Measurements from ENCODE around the gene CYFIP1.

The CYFIP1 gene

DNA sequence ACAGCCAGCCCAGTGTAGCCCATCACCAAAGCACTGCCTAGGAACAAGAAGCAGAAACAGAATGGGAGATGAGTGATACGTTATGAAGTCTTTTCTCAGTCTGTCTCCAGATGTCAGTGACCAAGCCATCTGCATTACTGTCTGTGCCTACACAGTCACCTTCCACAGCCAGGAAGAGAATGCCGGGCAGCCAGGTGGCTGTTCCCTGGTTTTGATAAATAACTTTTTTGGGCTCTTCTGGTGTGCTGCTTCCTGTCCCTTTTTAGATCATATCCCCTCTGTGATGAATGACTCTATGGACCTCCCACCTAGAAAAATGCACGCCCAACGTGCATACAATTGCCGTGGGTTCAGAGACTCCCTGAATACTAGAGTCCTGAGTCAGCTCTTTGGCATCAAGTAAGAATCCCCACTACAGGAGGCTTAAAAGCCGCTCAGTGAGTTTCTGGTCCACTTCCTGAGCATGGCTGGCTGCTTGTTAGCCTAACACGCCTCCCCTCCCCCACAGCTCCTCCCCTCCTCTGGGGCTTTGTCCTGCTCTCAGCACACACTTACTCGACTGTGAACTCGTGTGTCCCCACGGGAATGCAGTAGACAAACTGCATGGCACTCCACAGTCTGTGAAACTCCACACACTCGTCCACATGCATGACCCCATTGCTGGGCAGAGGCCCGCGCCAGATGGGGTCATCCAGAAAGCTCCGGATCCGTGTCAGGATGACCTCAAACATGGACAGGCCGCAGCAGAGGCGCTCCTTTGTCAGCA, 107.0 kb downstream of the CYFIP1 start:
- Histone ChIP-seq H3K36me3 (ENCODE audit: control insufficient read depth in 1 of 2, insufficient read depth in 2 of 2, low read length in 2 of 2) (peaks cover 41 to 87% of the 10 kb centered on the region in 2 donors), H3K27me3 (ENCODE audit: control insufficient read depth in 1 of 2, insufficient read depth in 2 of 2, low read length in 2 of 2) (no peaks in the 10 kb centered on the region), H3K9ac (ENCODE audit: low read depth in 1 of 2, low read length in 2 of 2) (no peak overlapping the region), H3K4me1 (ENCODE audit: control insufficient read depth in 1 of 2, insufficient read depth in 2 of 2, low read length in 2 of 2) (no peaks in the 10 kb centered on the region), H3K27ac (ENCODE audit: low read depth, low read length) (no peak overlapping the region), H3K4me3 (ENCODE audit: low read depth in 1 of 2, low read length in 2 of 2) (no peak overlapping the region), H3K9me3 (ENCODE audit: control insufficient read depth in 1 of 2, low read length in 2 of 2) (peaks cover 0 to 5% of the 10 kb centered on the region in 2 donors)

DNA sequence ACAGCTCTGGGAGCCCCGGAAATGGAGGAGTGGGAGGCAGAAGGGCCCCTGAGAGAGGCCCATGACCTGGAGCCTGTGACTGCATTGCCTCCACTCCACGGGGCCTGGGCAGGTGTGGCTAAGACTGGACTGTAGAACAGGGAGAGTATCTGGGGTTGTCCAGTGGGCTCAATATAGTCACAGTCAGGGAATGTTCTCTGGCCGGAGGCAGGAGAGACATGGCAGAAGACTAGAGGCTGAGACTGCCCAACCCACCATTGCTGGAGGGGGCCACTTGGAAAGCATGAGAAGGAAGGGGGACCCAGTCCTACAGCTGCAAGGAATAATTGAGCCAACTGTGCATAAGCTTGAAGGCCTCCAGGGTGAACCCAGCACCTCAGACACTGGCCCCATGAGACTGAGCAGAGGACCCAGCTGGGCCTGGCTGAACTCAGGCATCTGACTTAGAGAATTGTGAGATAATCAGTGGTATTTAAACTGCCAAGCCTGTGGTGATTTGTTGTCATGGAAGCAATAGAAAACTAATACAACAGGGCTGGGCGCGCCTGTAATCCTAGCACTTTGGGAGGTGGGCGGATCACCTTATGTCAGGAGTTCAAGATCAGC, 108.6 kb downstream of the CYFIP1 start:
- Histone ChIP-seq H3K4me1 (ENCODE audit: control insufficient read depth in 1 of 2, insufficient read depth in 2 of 2, low read length in 2 of 2) (no peaks in the 10 kb centered on the region), H3K27me3 (ENCODE audit: control insufficient read depth in 1 of 2, insufficient read depth in 2 of 2, low read length in 2 of 2) (no peaks in the 10 kb centered on the region), H3K4me3 (ENCODE audit: low read depth in 1 of 2, low read length in 2 of 2) (no peak overlapping the region), H3K9ac (ENCODE audit: low read depth in 1 of 2, low read length in 2 of 2) (no peak overlapping the region), H3K9me3 (ENCODE audit: control insufficient read depth in 1 of 2, low read length in 2 of 2) (peaks cover 0 to 5% of the 10 kb centered on the region in 2 donors), H3K27ac (ENCODE audit: low read depth, low read length) (no peak overlapping the region), H3K36me3 (ENCODE audit: control insufficient read depth in 1 of 2, insufficient read depth in 2 of 2, low read length in 2 of 2) (peaks cover 32 to 83% of the 10 kb centered on the region in 2 donors)

DNA sequence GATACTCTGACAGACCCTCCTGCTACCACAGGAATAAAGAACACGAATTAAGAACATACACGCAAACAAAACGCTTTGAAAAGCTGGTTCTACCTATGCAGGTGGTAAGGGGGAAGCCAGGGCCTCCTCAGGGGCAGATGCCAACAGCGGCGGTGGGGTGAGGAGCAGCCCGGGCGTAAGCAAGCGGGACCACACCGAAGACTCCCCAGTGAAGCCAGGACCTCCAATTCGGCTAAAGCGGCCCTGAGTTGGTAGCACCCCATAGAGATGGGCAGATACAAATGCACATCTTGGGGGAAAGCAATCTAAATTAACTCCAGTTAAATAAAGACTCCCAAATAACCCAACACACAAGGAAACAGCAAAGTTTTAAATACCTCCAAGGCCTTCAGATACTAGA, 109.3 kb downstream of the CYFIP1 start:
- peaks cover 0 to 5% of the 10 kb centered on the region in 2 donors for H3K9me3 ChIP-seq (ENCODE audit: control insufficient read depth in 1 of 2, low read length in 2 of 2)
- no peak overlapping the region for H3K9ac ChIP-seq (ENCODE audit: low read depth in 1 of 2, low read length in 2 of 2)
- peaks cover 38 to 84% of the 10 kb centered on the region in 2 donors for H3K36me3 ChIP-seq (ENCODE audit: control insufficient read depth in 1 of 2, insufficient read depth in 2 of 2, low read length in 2 of 2)
- no peak overlapping the region for H3K4me3 ChIP-seq (ENCODE audit: low read depth in 1 of 2, low read length in 2 of 2)
- H3K27ac ChIP-seq (ENCODE audit: low read depth, low read length) = no peak overlapping the region
- no peaks in the 10 kb centered on the region for H3K4me1 ChIP-seq (ENCODE audit: control insufficient read depth in 1 of 2, insufficient read depth in 2 of 2, low read length in 2 of 2)
- H3K27me3 ChIP-seq (ENCODE audit: control insufficient read depth in 1 of 2, insufficient read depth in 2 of 2, low read length in 2 of 2) = no peaks in the 10 kb centered on the region

DNA sequence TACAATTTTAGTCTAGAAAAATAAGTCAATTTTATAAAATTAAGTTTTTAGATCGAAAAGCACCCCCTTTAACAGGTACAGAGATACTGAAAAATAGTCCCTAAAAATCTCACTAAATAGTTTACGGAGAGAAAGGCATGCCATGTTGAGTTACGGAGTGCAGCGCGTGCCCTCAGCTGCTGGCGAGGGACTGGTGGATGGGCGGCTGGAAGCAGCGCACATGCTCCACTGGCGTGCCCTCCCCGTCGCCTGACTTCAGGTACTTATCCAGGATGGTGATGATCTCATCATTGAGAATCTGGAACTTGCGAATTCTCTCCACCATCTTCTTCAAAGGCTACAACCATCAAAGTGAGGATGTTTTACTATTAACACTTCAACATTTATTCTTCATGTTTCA, 110.3 kb downstream of the CYFIP1 start:
- Histone ChIP-seq H3K27ac (ENCODE audit: low read depth, low read length) (no peak overlapping the region), H3K27me3 (ENCODE audit: control insufficient read depth in 1 of 2, insufficient read depth in 2 of 2, low read length in 2 of 2) (no peaks in the 10 kb centered on the region), H3K9ac (ENCODE audit: low read depth in 1 of 2, low read length in 2 of 2) (no peak overlapping the region), H3K36me3 (ENCODE audit: control insufficient read depth in 1 of 2, insufficient read depth in 2 of 2, low read length in 2 of 2) (peaks cover 37 to 81% of the 10 kb centered on the region in 2 donors), H3K4me1 (ENCODE audit: control insufficient read depth in 1 of 2, insufficient read depth in 2 of 2, low read length in 2 of 2) (no peaks in the 10 kb centered on the region), H3K9me3 (ENCODE audit: control insufficient read depth in 1 of 2, low read length in 2 of 2) (peaks cover 0 to 5% of the 10 kb centered on the region in 2 donors), H3K4me3 (ENCODE audit: low read depth in 1 of 2, low read length in 2 of 2) (no peak overlapping the region)

DNA sequence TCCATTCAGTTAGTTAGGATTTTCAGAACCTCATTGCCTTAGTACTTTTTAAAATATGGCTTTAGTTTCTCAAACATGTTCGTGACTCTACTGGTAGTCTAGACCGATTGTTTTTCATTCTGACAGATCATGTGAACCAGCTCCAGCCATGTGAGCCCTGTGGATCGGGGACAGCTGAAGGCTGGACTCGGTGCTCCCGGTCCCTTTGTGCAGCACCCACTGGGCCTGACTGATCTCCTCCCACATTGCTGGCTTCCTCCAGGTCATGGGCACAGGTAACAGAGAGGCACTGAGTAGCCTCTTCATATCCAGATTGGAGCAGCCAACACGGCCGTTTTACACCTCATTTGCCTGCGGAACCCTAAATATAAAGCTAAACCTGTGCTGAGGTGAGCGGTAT, 111.2 kb downstream of the CYFIP1 start:
- Histone ChIP-seq H3K4me1 (ENCODE audit: control insufficient read depth in 1 of 2, insufficient read depth in 2 of 2, low read length in 2 of 2) (no peaks in the 10 kb centered on the region), H3K9me3 (ENCODE audit: control insufficient read depth in 1 of 2, low read length in 2 of 2) (peaks cover 0 to 5% of the 10 kb centered on the region in 2 donors)

DNA sequence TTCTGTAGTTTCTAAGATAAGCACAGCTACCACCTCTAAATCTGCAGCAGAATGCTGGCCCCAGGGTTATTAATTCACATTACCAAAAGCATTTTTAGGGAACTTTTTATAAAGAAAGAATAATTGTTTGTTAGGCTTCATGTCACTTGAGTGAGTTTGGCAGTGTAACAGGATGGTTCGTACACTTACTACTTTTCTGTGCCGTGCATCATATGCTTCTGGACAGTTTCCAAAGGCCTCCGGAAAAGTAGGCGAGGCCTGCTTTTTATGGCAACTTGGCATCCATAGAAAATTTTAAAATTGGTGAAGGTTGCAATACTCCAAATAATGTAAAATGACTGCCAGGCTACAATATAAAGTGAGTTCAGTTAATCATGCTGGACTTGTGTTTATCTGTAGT, 111.7 kb downstream of the CYFIP1 start:
- Histone ChIP-seq H3K4me3 (ENCODE audit: low read depth in 1 of 2, low read length in 2 of 2) (no peak overlapping the region), H3K27ac (ENCODE audit: low read depth, low read length) (no peak overlapping the region), H3K27me3 (ENCODE audit: control insufficient read depth in 1 of 2, insufficient read depth in 2 of 2, low read length in 2 of 2) (no peaks in the 10 kb centered on the region), H3K9ac (ENCODE audit: low read depth in 1 of 2, low read length in 2 of 2) (no peak overlapping the region), H3K4me1 (ENCODE audit: control insufficient read depth in 1 of 2, insufficient read depth in 2 of 2, low read length in 2 of 2) (no peaks in the 10 kb centered on the region), H3K36me3 (ENCODE audit: control insufficient read depth in 1 of 2, insufficient read depth in 2 of 2, low read length in 2 of 2) (peaks cover 40 to 78% of the 10 kb centered on the region in 2 donors), H3K9me3 (ENCODE audit: control insufficient read depth in 1 of 2, low read length in 2 of 2) (peaks cover 0 to 5% of the 10 kb centered on the region in 2 donors)

More for the DNA sequence above, 111.2 kb downstream of the CYFIP1 start:
- no peak overlapping the region for H3K9ac ChIP-seq (ENCODE audit: low read depth in 1 of 2, low read length in 2 of 2)
- no peak overlapping the region for H3K27ac ChIP-seq (ENCODE audit: low read depth, low read length)
- H3K36me3 ChIP-seq (ENCODE audit: control insufficient read depth in 1 of 2, insufficient read depth in 2 of 2, low read length in 2 of 2) = peaks cover 38 to 80% of the 10 kb centered on the region in 2 donors
- no peak overlapping the region for H3K4me3 ChIP-seq (ENCODE audit: low read depth in 1 of 2, low read length in 2 of 2)
- no peaks in the 10 kb centered on the region for H3K27me3 ChIP-seq (ENCODE audit: control insufficient read depth in 1 of 2, insufficient read depth in 2 of 2, low read length in 2 of 2)

DNA sequence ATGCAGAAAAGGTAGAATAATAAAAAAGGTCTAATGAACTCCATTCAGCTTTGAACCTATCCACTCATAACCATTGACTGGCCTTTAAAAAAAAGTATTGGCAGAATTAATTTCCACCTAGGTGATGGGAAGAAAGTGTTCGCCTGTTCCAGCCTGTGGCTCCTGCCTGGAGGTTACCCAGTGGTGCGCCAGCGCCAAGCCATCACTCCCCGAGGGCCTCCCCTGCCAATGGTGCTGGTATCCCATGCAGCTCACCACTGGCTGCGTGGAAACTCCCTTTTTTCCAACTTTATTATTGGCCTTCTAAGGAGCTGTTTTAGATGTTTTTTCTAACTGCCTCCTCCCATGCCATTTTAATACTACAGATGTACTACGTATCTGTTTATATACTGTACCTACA, 112.3 kb downstream of the CYFIP1 start:
- H3K9ac ChIP-seq (ENCODE audit: low read depth in 1 of 2, low read length in 2 of 2) = no peak overlapping the region
- H3K27ac ChIP-seq (ENCODE audit: low read depth, low read length) = no peak overlapping the region
- H3K27me3 ChIP-seq (ENCODE audit: control insufficient read depth in 1 of 2, insufficient read depth in 2 of 2, low read length in 2 of 2) = no peaks in the 10 kb centered on the region
- no peaks in the 10 kb centered on the region for H3K4me1 ChIP-seq (ENCODE audit: control insufficient read depth in 1 of 2, insufficient read depth in 2 of 2, low read length in 2 of 2)
- H3K4me3 ChIP-seq (ENCODE audit: low read depth in 1 of 2, low read length in 2 of 2) = no peak overlapping the region
- H3K9me3 ChIP-seq (ENCODE audit: control insufficient read depth in 1 of 2, low read length in 2 of 2) = peaks cover 0 to 4% of the 10 kb centered on the region in 2 donors
- H3K36me3 ChIP-seq (ENCODE audit: control insufficient read depth in 1 of 2, insufficient read depth in 2 of 2, low read length in 2 of 2) = peaks cover 39 to 78% of the 10 kb centered on the region in 2 donors

DNA sequence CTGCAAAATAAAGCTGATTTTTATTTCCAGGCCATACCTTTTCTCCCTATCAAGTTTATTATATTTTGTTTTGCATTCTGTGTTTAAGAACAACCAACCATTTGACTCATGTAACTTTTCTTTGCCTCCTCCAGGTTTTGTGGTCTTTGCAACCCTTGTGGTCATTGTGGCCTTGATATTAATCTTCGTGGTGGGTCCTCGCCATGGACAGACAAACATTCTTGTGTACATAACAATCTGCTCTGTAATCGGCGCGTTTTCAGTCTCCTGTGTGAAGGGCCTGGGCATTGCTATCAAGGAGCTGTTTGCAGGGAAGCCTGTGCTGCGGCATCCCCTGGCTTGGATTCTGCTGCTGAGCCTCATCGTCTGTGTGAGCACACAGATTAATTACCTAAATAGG, 114.1 kb downstream of the CYFIP1 start:
- Histone ChIP-seq H3K9me3 (ENCODE audit: control insufficient read depth in 1 of 2, low read length in 2 of 2) (no peaks in the 10 kb centered on the region), H3K27ac (ENCODE audit: low read depth, low read length) (no peak overlapping the region), H3K9ac (ENCODE audit: low read depth in 1 of 2, low read length in 2 of 2) (no peak overlapping the region), H3K36me3 (ENCODE audit: control insufficient read depth in 1 of 2, insufficient read depth in 2 of 2, low read length in 2 of 2) (peaks cover 34 to 70% of the 10 kb centered on the region in 2 donors), H3K4me3 (ENCODE audit: low read depth in 1 of 2, low read length in 2 of 2) (no peak overlapping the region), H3K4me1 (ENCODE audit: control insufficient read depth in 1 of 2, insufficient read depth in 2 of 2, low read length in 2 of 2) (no peaks in the 10 kb centered on the region), H3K27me3 (ENCODE audit: control insufficient read depth in 1 of 2, insufficient read depth in 2 of 2, low read length in 2 of 2) (no peaks in the 10 kb centered on the region)

DNA sequence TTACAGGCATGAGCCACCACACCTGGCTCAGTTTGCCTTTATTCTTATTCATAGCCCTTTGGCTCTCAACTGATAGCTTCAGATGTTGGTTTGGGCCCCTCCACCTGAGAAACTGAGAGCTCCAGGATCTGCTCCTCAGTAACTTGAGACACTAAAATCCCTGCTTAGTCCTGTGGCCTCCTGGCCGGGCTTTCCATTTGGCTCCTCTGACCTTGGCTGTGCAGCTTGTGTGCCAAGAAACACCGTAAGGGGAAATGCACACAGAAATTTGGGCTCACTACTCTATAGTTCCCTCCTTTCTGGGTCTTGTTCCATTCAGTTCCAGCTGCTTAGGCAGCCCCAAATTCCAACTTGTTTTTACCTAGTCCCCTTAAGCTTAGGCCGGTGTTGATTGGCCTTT, 116.8 kb downstream of the CYFIP1 start:
- Histone ChIP-seq H3K9ac (ENCODE audit: low read depth in 1 of 2, low read length in 2 of 2) (no peak overlapping the region), H3K4me3 (ENCODE audit: low read depth in 1 of 2, low read length in 2 of 2) (no peak overlapping the region), H3K27me3 (ENCODE audit: control insufficient read depth in 1 of 2, insufficient read depth in 2 of 2, low read length in 2 of 2) (no peaks in the 10 kb centered on the region), H3K36me3 (ENCODE audit: control insufficient read depth in 1 of 2, insufficient read depth in 2 of 2, low read length in 2 of 2) (peaks cover 33 to 67% of the 10 kb centered on the region in 2 donors), H3K4me1 (ENCODE audit: control insufficient read depth in 1 of 2, insufficient read depth in 2 of 2, low read length in 2 of 2) (no peaks in the 10 kb centered on the region), H3K9me3 (ENCODE audit: control insufficient read depth in 1 of 2, low read length in 2 of 2) (no peaks in the 10 kb centered on the region), H3K27ac (ENCODE audit: low read depth, low read length) (no peak overlapping the region)

DNA sequence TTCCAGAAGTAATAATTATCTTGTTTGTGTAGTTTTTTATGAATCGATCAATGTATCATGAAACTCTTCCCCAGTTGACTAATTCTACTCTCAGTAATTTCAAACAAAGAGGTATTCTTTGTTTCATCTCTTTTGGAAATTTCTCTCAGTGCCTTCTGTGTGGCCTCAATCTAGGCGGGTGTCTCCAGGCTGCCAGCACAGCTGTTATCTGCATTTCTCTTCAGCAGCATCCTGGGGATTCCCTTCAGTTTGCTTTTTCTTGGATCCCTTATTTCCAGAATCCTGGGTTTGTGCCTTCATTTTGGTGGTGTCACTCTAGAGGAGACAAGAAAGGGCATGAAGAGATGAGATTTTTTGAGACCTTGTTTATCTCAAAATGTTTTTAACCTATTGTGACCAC, 119.0 kb downstream of the CYFIP1 start:
- H3K4me3 ChIP-seq (ENCODE audit: low read depth in 1 of 2, low read length in 2 of 2) = no peak overlapping the region
- H3K27ac ChIP-seq (ENCODE audit: low read depth, low read length) = no peak overlapping the region
- H3K4me1 ChIP-seq (ENCODE audit: control insufficient read depth in 1 of 2, insufficient read depth in 2 of 2, low read length in 2 of 2) = no peaks in the 10 kb centered on the region
- H3K9ac ChIP-seq (ENCODE audit: low read depth in 1 of 2, low read length in 2 of 2) = no peak overlapping the region
- no peaks in the 10 kb centered on the region for H3K9me3 ChIP-seq (ENCODE audit: control insufficient read depth in 1 of 2, low read length in 2 of 2)
- H3K36me3 ChIP-seq (ENCODE audit: control insufficient read depth in 1 of 2, insufficient read depth in 2 of 2, low read length in 2 of 2) = peaks cover 35 to 53% of the 10 kb centered on the region in 2 donors
- no peaks in the 10 kb centered on the region for H3K27me3 ChIP-seq (ENCODE audit: control insufficient read depth in 1 of 2, insufficient read depth in 2 of 2, low read length in 2 of 2)

Measured in duodenal mucosa (tissue), 2 donors.